ENCODE results near the gene TIGD4.

Gene TIGD4

GRCh38 chr4:152723236-152723635, 56.3 kb downstream of the TIGD4 start:
- no peak overlapping the region for H3K9ac ChIP-seq (ENCODE audit: low read length in 2 of 2)
- no peak overlapping the region for H3K27ac ChIP-seq (ENCODE audit: low read length)
- no peaks in the 10 kb centered on the region for H3K27me3 ChIP-seq (ENCODE audit: control insufficient read depth in 1 of 2, insufficient read depth in 2 of 2, low read length in 2 of 2)
- no peaks in the 10 kb centered on the region for H3K4me1 ChIP-seq (ENCODE audit: control insufficient read depth, insufficient read depth, low read length)
- H3K4me3 ChIP-seq (ENCODE audit: low read length in 2 of 2), result no peak overlapping the region
- H3K36me3 ChIP-seq (ENCODE audit: control insufficient read depth in 2 of 2, insufficient read depth in 2 of 2, low read length in 2 of 2), result no peaks in the 10 kb centered on the region
- no peaks in the 10 kb centered on the region for H3K9me3 ChIP-seq (ENCODE audit: control insufficient read depth in 2 of 2, low read length in 2 of 2)

- Histone ChIP-seq H3K27me3 (ENCODE audit: control insufficient read depth in 1 of 2, insufficient read depth in 2 of 2, low read length in 2 of 2) (no peaks in the 10 kb centered on the region), H3K27ac (ENCODE audit: low read length) (no peak overlapping the region), H3K4me3 (ENCODE audit: low read length in 2 of 2) (no peak overlapping the region), H3K36me3 (ENCODE audit: control insufficient read depth in 2 of 2, insufficient read depth in 2 of 2, low read length in 2 of 2) (no peaks in the 10 kb centered on the region), H3K4me1 (ENCODE audit: control insufficient read depth, insufficient read depth, low read length) (no peaks in the 10 kb centered on the region), H3K9ac (ENCODE audit: low read length in 2 of 2) (no peak overlapping the region), H3K9me3 (ENCODE audit: control insufficient read depth in 2 of 2, low read length in 2 of 2) (peaks cover 0 to 4% of the 10 kb centered on the region in 2 donors)
Observed at GRCh38 chr4:152719801-152720556, 59.6 kb downstream of the TIGD4 start.

Measured in stomach smooth muscle (tissue), 2 donors.